ENCODE data around the gene SCN1B. TPM values are rescaled to one million over a fixed set of nuclear protein-coding genes. Genes with fewer than 3 reads are reported as not detected.
A peak's percentile ranks its signal among the peaks of the same experiment; 100 is the strongest.

Gene SCN1B
- total and polyA plus RNA-seq, 2 of the 13 experiments (the other 11 are each of a cell fraction or from before 2014, with no cell fraction given), result 2.7 to 20.1 TPM

DNA sequence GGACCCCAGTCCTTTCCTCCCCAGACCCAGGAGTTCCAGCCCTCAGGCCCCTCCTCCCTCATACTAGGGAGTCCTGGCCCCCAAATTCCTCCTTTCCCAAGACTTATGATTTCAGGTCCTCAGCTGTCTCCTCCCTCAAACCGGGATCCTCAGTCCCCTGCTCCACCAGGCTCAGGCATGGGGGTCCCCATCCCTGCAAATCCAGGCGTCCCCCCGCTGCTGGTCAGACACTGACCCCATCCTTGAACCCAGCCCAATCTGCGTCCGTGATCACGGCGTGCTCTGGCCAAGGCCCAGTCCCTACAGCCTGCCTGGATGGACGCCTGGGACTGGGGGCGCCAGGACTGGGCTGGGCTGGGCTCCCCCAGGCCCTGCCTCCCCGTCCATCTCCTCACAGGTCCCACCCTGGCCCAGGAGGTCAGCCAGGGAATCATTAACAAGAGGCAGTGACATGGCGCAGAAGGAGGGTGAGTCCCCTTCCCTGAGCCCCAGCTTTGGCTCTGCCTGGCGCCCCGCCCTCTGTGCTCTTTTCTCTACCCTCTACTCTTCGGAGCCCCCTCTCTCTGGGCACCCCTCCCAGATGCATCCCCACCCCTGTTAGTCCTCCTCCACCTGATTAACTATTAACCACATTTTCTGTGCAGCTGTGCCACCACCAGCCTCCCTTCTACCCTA lies 11.9 kb downstream of the SCN1B start (continued):
- TF ChIP-seq HNRNPUL1 (IDR thresholded peaks at IDR 0.05; ENCODE audit: low read depth, low read length) (no peak), MAFF (IDR thresholded peaks at IDR 0.05; ENCODE audit: low read depth, low read length) (no peak), GABPB1 (CRISPR knock-in tag; IDR thresholded peaks at IDR 0.05) (peak; percentile 40), ZNF563 (CRISPR knock-in tag; IDR thresholded peaks at IDR 0.05) (no peak; the same call in 1 of the 2 replicates), ZNF510 (CRISPR knock-in tag; IDR thresholded peaks at IDR 0.05; ENCODE audit: low read depth) (no peak), MEF2D (CRISPR knock-in tag; IDR thresholded peaks at IDR 0.05) (peak; percentile 18), PAX8 (CRISPR knock-in tag; IDR thresholded peaks at IDR 0.05; ENCODE audit: borderline replicate concordance) (0 out of 2 replicates have a peak, but pooled peaks have one; percentile 2), ZNF282 (IDR thresholded peaks at IDR 0.05; ENCODE audit: partially characterized antibody) (no peak), SAFB2 (CRISPR knock-in tag; IDR thresholded peaks at IDR 0.05; ENCODE audit: borderline replicate concordance, low read depth) (no peak), ZSCAN9 (CRISPR knock-in tag; IDR thresholded peaks at IDR 0.05; ENCODE audit: borderline replicate concordance) (no peak), GATAD1 (CRISPR knock-in tag; IDR thresholded peaks at IDR 0.05) (no peak), ZNF329 (CRISPR knock-in tag; IDR thresholded peaks at IDR 0.05; ENCODE audit: low read depth) (no peak), PRPF4 (IDR thresholded peaks at IDR 0.05; ENCODE audit: low read depth, low read length, poor library complexity, severe bottlenecking) (no peak), YY1 (IDR thresholded peaks at IDR 0.05; ENCODE audit: insufficient read depth, insufficient replicate concordance, low read depth, low read length) (peak; percentile 77), ESRRA (CRISPR knock-in tag; IDR thresholded peaks at IDR 0.05; ENCODE audit: low read depth) (no peak; the same call in 1 of the 2 replicates), TRIM24 (CRISPR knock-in tag; IDR thresholded peaks at IDR 0.05) (no peak), BCL6 (CRISPR knock-in tag; IDR thresholded peaks at IDR 0.05) (peak; percentile 53), ZNF296 (CRISPR knock-in tag; conservative IDR thresholded peaks at IDR 0.05) (no peak), DNMT1 (CRISPR knock-in tag; IDR thresholded peaks at IDR 0.05) (no peak), ELF3 (CRISPR knock-in tag; IDR thresholded peaks at IDR 0.05) (no peak; the same call in 1 of the 2 replicates), SAP130 (CRISPR knock-in tag; IDR thresholded peaks at IDR 0.05; ENCODE audit: low read depth) (peak; percentile 85), ZNF883 (CRISPR knock-in tag; IDR thresholded peaks at IDR 0.05; ENCODE audit: not compliant biosample characterization) (no peak), SMYD3 (CRISPR knock-in tag; IDR thresholded peaks at IDR 0.05) (no peak)
- TF ChIP-seq, protein P1, sequence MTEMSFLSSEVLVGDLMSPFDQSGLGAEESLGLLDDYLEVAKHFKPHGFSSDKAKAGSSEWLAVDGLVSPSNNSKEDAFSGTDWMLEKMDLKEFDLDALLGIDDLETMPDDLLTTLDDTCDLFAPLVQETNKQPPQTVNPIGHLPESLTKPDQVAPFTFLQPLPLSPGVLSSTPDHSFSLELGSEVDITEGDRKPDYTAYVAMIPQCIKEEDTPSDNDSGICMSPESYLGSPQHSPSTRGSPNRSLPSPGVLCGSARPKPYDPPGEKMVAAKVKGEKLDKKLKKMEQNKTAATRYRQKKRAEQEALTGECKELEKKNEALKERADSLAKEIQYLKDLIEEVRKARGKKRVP (CRISPR knock-in tag; IDR thresholded peaks at IDR 0.05), result no peak
- TF ChIP-seq, protein P2, sequence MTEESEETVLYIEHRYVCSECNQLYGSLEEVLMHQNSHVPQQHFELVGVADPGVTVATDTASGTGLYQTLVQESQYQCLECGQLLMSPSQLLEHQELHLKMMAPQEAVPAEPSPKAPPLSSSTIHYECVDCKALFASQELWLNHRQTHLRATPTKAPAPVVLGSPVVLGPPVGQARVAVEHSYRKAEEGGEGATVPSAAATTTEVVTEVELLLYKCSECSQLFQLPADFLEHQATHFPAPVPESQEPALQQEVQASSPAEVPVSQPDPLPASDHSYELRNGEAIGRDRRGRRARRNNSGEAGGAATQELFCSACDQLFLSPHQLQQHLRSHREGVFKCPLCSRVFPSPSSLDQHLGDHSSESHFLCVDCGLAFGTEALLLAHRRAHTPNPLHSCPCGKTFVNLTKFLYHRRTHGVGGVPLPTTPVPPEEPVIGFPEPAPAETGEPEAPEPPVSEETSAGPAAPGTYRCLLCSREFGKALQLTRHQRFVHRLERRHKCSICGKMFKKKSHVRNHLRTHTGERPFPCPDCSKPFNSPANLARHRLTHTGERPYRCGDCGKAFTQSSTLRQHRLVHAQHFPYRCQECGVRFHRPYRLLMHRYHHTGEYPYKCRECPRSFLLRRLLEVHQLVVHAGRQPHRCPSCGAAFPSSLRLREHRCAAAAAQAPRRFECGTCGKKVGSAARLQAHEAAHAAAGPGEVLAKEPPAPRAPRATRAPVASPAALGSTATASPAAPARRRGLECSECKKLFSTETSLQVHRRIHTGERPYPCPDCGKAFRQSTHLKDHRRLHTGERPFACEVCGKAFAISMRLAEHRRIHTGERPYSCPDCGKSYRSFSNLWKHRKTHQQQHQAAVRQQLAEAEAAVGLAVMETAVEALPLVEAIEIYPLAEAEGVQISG (CRISPR knock-in tag; IDR thresholded peaks at IDR 0.05), result peak; percentile 81
- TF ChIP-seq, protein P3, sequence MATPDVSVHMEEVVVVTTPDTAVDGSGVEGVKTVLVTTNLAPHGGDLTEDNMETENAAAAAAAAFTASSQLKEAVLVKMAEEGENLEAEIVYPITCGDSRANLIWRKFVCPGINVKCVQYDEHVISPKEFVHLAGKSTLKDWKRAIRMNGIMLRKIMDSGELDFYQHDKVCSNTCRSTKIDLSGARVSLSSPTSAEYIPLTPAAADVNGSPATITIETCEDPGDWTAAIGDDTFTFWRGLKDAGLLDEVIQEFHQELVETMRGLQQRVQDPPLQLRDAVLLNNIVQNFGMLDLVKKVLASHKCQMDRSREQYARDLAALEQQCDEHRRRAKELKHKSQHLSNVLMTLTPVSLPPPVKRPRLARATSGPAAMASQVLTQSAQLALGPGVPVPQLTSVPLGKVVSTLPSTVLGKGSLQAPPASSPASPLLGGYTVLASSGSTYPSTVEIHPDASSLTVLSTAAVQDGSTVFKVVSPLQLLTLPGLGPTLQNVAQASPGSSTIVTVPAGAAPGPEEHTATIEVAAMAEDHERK (CRISPR knock-in tag; IDR thresholded peaks at IDR 0.05; ENCODE audit: low read depth), result no peak
- TF ChIP-seq, protein P4, sequence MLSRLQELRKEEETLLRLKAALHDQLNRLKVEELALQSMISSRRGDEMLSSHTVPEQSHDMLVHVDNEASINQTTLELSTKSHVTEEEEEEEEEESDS (CRISPR knock-in tag; IDR thresholded peaks at IDR 0.05; ENCODE audit: borderline replicate concordance), result no peak
